ENCODE measurements around the gene BRIX1. TPM values are rescaled to one million over a fixed set of nuclear protein-coding genes. Genes with fewer than 3 reads are reported as not detected.

Gene BRIX1
- total and polyA plus RNA-seq, 2 donors from 2014 or later, result 22.9 to 23.1 TPM

DNA sequence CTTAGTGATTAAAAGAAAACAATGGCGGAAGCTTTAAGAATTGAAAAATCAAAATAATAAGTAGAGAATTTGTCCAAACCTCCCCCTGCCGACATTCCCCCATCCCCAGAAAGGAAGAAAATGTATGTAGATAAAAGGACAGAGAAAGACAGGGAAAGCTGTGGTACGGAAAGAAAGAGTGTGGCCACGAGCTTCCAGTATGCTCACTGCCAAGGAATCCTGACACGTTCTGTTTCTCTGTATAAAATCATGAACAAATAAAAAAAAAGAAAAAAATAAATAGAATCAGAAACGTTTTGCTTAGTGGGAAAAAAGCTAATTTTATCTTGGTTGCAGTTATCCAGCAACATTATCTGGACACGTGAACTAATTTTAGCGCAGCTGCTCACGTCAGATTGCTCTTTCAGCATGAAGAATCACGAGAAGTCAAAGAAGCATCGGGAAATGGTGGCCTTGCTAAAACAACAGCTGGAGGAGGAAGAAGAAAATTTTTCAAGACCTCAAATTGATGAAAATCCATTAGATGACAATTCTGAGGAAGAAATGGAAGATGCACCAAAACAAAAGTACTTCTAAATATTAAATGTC is 29.0 kb downstream of the BRIX1 start:
- H3K9me3 ChIP-seq (ENCODE audit: control insufficient read depth in 2 of 3, insufficient read depth in 1 of 3, low read length in 3 of 3), result no peaks in the 10 kb centered on the region
- peaks cover 0 to 24% (median 10%) of the 10 kb centered on the region in 3 donors for H3K36me3 ChIP-seq (ENCODE audit: control insufficient read depth in 2 of 3, insufficient read depth in 3 of 3, low read length in 3 of 3)
- intact Hi-C loops (cut with DNase I), result no loop called here
- no peak overlapping the region for H3K27ac ChIP-seq (ENCODE audit: low read depth in 2 of 2, low read length in 2 of 2)
- H3K27me3 ChIP-seq (ENCODE audit: control insufficient read depth, insufficient read depth, low read length), result no peaks in the 10 kb centered on the region
- DNase-seq (no peak), FAIRE-seq (no peak)
- H3K4me1 ChIP-seq (ENCODE audit: control insufficient read depth in 2 of 3, insufficient read depth in 2 of 3, low read depth in 1 of 3, low read length in 3 of 3), result no peaks in the 10 kb centered on the region
- no peak overlapping the region for H3K4me3 ChIP-seq (ENCODE audit: low read length in 3 of 3)
- TF ChIP-seq, protein P1, sequence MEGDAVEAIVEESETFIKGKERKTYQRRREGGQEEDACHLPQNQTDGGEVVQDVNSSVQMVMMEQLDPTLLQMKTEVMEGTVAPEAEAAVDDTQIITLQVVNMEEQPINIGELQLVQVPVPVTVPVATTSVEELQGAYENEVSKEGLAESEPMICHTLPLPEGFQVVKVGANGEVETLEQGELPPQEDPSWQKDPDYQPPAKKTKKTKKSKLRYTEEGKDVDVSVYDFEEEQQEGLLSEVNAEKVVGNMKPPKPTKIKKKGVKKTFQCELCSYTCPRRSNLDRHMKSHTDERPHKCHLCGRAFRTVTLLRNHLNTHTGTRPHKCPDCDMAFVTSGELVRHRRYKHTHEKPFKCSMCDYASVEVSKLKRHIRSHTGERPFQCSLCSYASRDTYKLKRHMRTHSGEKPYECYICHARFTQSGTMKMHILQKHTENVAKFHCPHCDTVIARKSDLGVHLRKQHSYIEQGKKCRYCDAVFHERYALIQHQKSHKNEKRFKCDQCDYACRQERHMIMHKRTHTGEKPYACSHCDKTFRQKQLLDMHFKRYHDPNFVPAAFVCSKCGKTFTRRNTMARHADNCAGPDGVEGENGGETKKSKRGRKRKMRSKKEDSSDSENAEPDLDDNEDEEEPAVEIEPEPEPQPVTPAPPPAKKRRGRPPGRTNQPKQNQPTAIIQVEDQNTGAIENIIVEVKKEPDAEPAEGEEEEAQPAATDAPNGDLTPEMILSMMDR (IDR thresholded peaks at IDR 0.05; ENCODE audit: borderline replicate concordance, extremely low read depth, insufficient read depth), result no peak
- H3K9ac ChIP-seq (ENCODE audit: low read length in 3 of 3), result no peak overlapping the region

DNA sequence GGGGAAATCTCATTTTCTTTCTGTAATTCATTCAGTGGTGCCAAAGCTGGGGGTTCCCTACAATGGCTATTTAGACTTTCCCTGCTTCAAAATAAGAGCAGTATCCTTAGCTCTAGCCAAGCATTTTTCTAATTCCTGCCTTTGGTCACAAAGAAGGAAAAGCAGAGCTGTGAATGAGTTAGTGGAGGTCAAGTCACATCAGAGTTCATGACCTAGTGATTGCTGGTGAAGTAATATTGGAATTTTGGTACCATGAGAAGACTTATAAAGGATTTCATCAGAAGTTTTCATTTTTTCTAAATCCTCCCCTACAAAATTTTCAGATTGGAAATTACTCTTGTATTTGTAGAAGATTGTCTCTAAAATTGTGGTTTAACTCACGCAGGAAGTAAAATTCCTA is 41.8 kb downstream of the BRIX1 start:
- Histone ChIP-seq H3K9me3 (ENCODE audit: control insufficient read depth in 2 of 3, insufficient read depth in 1 of 3, low read length in 3 of 3) (no peaks in the 10 kb centered on the region), H3K36me3 (ENCODE audit: control insufficient read depth in 2 of 3, insufficient read depth in 3 of 3, low read length in 3 of 3) (peaks cover 2 to 4% (median 4%) of the 10 kb centered on the region in 3 donors), H3K9ac (ENCODE audit: low read length in 3 of 3) (no peak overlapping the region), H3K27ac (ENCODE audit: low read depth in 2 of 2, low read length in 2 of 2) (no peak overlapping the region), H3K27me3 (ENCODE audit: control insufficient read depth, insufficient read depth, low read length) (no peaks in the 10 kb centered on the region), H3K4me1 (ENCODE audit: control insufficient read depth in 2 of 3, insufficient read depth in 2 of 3, low read depth in 1 of 3, low read length in 3 of 3) (peaks cover 0 to 2% (median 0%) of the 10 kb centered on the region in 3 donors), H3K4me3 (ENCODE audit: low read length in 3 of 3) (no peak overlapping the region)
- intact Hi-C loops (cut with DNase I), result no loop called here
- FAIRE-seq (no peak), DNase-seq (no peak)
- TF ChIP-seq, protein P1 (IDR thresholded peaks at IDR 0.05; ENCODE audit: borderline replicate concordance, extremely low read depth, insufficient read depth), result no peak

DNA sequence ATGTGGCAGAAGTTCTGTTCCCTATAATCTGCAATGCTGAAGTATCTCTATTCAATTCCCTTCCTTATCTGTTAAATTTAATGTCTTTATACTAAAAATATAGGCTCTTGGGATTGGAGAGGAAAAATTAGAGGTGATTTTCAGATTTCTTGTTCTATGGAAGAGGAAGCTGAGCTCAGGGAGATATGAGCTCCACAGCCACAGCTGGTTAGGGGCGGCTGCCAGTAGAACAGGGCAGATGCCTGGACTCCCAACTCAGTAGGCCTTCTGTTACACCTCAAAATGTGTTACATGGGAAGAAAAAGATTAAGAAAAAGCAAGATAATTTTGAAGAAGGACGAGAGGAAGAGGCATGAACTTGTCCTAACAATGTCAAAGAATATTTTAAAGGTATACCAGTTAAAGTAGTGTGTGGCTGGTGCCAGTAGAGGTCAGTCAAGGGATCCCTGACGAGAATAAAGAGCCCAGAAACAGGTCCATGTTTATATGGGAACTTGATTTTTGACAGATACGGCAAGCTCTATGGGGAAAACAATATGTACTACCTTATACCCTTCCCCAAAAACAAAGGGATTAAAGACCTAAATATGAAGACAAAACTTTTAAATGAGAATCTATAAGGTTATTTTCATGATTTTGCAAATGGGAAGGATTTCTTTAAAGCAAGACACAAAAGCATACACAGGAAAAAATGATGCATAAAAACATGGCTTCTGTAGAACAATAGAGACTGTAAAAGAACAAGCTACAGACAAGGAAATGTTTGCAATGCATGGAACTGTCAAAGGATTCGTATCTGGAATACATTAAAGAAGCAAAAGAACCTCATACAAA is 42.6 kb downstream of the BRIX1 start:
- peak; percentile 33 for FAIRE-seq
- H3K36me3 ChIP-seq (ENCODE audit: control insufficient read depth in 2 of 3, insufficient read depth in 3 of 3, low read length in 3 of 3), result peaks cover 2 to 4% (median 4%) of the 10 kb centered on the region in 3 donors

More for the DNA sequence above, 42.6 kb downstream of the BRIX1 start:
- intact Hi-C loops (cut with DNase I), result no loop called here
- Histone ChIP-seq H3K4me1 (ENCODE audit: control insufficient read depth in 2 of 3, insufficient read depth in 2 of 3, low read depth in 1 of 3, low read length in 3 of 3) (peaks cover 0 to 2% (median 0%) of the 10 kb centered on the region in 3 donors), H3K9ac (ENCODE audit: low read length in 3 of 3) (no peak overlapping the region), H3K9me3 (ENCODE audit: control insufficient read depth in 2 of 3, insufficient read depth in 1 of 3, low read length in 3 of 3) (no peaks in the 10 kb centered on the region), H3K4me3 (ENCODE audit: low read length in 3 of 3) (no peak overlapping the region), H3K27me3 (ENCODE audit: control insufficient read depth, insufficient read depth, low read length) (no peaks in the 10 kb centered on the region), H3K27ac (ENCODE audit: low read depth in 2 of 2, low read length in 2 of 2) (peak overlapping the region in 1 of 2 donors; percentile 23)
- DNase-seq, result peak in 3 of 5 donors; percentile 32 to 56 (median 51)
- TF ChIP-seq, protein P1 (IDR thresholded peaks at IDR 0.05; ENCODE audit: borderline replicate concordance, extremely low read depth, insufficient read depth), result peak; percentile 48
